Hepatocyte (in vitro differentiated cells): Measurements from ENCODE around the gene CATSPER4.

ENCODE experiments used
- EZH2 ChIP-seq: fragments of 200-600 bp; sonication (generic); IDR thresholded peaks from 2 replicates; pipeline ENCODE4 v1.6.1; 2016; ENCODE audit warnings: antibody characterized with exemption, mild to moderate bottlenecking, borderline replicate concordance
- TF ChIP-seq, protein P1 (sequence below): fragments of 200-600 bp; sonication (generic); IDR thresholded peaks from 2 replicates; pipeline ENCODE4 v1.5.1; 2016; ENCODE audit warnings: antibody characterized with exemption, mild to moderate bottlenecking; ENCODE audit not compliant: poor library complexity

DNA sequence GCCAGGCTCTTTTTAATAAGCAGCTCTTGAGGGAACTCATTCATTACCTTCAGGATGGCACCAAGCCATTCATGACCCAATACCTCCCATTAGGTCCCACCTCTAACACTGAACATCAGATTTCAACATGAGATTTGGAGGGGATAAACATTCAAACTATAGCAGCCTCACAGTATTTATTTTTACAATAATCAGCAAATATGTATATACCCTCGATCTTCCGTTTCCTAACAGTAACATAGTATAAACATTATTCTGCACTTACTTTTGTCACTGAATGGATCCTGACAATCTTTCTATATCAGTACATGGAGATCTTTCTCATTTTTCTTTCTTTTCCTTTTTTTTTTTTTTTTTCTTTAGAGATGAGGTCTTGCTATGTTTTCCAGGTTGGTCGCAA is 5.4 kb downstream of the CATSPER4 start:
- TF ChIP-seq, protein P1, sequence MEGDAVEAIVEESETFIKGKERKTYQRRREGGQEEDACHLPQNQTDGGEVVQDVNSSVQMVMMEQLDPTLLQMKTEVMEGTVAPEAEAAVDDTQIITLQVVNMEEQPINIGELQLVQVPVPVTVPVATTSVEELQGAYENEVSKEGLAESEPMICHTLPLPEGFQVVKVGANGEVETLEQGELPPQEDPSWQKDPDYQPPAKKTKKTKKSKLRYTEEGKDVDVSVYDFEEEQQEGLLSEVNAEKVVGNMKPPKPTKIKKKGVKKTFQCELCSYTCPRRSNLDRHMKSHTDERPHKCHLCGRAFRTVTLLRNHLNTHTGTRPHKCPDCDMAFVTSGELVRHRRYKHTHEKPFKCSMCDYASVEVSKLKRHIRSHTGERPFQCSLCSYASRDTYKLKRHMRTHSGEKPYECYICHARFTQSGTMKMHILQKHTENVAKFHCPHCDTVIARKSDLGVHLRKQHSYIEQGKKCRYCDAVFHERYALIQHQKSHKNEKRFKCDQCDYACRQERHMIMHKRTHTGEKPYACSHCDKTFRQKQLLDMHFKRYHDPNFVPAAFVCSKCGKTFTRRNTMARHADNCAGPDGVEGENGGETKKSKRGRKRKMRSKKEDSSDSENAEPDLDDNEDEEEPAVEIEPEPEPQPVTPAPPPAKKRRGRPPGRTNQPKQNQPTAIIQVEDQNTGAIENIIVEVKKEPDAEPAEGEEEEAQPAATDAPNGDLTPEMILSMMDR, result no peak
- no peak for TF ChIP-seq EZH2
